ENCODE measurements around the gene TBC1D14. TPM values are rescaled to one million over a fixed set of nuclear protein-coding genes. Genes with fewer than 3 reads are reported as not detected.

Gene TBC1D14
- total RNA-seq, 1 experiment from 2014 or later, result 35.2 TPM

DNA sequence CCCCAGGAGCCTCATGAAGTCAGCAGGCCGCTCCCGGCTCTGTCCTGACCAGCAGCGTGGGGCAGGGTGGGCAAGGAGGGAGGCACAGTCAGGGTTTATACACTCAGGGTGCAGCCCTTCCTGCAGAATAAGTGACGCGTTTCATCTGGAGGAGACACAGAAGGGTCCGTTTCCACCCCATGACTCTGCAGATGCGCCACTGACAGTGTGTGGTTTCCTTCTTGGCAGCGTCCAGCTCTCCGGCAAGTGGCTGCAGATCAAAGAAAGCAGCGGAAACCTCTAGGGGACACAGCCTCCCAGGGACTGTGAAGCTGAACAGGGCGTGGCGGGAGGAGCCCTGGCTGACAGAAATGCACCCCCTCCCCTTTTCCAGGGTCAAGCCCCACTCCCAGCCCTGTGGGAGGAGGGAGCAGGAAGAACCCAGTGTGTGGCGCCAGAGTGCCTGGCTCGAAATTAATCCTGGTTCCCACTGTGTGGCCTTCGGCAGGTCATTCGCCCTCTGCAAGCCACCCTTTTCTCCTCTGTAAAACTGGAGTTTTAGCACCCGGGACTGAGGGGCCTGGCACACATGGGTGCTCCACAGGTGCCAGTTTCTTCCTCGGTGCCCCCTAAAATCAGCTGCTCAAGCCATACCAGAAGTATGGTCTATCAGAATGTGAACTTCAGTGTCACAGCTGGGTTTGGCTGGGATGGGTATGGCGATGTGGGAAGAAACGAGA is 17.3 kb upstream of the TBC1D14 start:
- no peaks in the 10 kb centered on the region for H3K9me2 ChIP-seq (replicated peaks; ENCODE audit: insufficient read depth, low read length)
- no peaks in the 10 kb centered on the region for H3K9me3 ChIP-seq (ENCODE audit: low read length)
- H3K4me1 ChIP-seq (ENCODE audit: low read length), result no peaks in the 10 kb centered on the region
- no peak overlapping the region for H3K4me2 ChIP-seq (ENCODE audit: low read depth, low read length, poor library complexity, severe bottlenecking)
- no peaks in the 10 kb centered on the region for H3K27me3 ChIP-seq (ENCODE audit: low read length)
- no peaks in the 10 kb centered on the region; the same call in 1 of the 2 replicates for H3K36me3 ChIP-seq (ENCODE audit: insufficient read depth, low read length)
- no peaks in the 10 kb centered on the region for H4K20me1 ChIP-seq (ENCODE audit: insufficient read depth, low read depth, low read length)
- no peak overlapping the region for H3K9ac ChIP-seq (ENCODE audit: low read length)
- no peak overlapping the region for H3K4me3 ChIP-seq (ENCODE audit: low read length)
- H3K79me2 ChIP-seq (ENCODE audit: low read length), result no peaks in the 10 kb centered on the region
- DNase-seq, result no peak
- no peak overlapping the region for H3K27ac ChIP-seq (ENCODE audit: low read length)
- no peak overlapping the region for H2AFZ ChIP-seq (ENCODE audit: low read length)

DNA sequence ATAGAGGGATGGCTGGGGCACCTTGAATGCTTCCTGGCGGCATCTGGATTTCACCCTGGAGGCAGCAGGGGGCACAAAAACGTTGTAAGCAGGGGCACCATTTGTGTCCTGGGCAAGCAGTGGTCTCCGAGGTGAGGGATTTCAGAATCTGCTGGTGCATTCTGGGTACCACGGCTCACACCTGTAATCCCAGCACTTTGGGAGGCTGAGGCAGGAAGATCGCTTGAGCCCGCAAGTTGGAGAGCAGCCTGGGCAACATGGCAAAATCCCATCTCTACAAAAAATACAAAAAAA is 16.8 kb upstream of the TBC1D14 start:
- Histone ChIP-seq H3K79me2 (ENCODE audit: low read length) (no peaks in the 10 kb centered on the region), H3K27me3 (ENCODE audit: low read length) (no peaks in the 10 kb centered on the region), H3K9ac (ENCODE audit: low read length) (no peak overlapping the region), H3K4me1 (ENCODE audit: low read length) (no peaks in the 10 kb centered on the region), H3K36me3 (ENCODE audit: insufficient read depth, low read length) (no peaks in the 10 kb centered on the region; the same call in 1 of the 2 replicates), H4K20me1 (ENCODE audit: insufficient read depth, low read depth, low read length) (no peaks in the 10 kb centered on the region), H3K9me2 (replicated peaks; ENCODE audit: insufficient read depth, low read length) (no peaks in the 10 kb centered on the region), H3K9me3 (ENCODE audit: low read length) (no peaks in the 10 kb centered on the region), H3K27ac (ENCODE audit: low read length) (no peak overlapping the region), H3K4me2 (ENCODE audit: low read depth, low read length, poor library complexity, severe bottlenecking) (no peak overlapping the region), H2AFZ (ENCODE audit: low read length) (no peak overlapping the region), H3K4me3 (ENCODE audit: low read length) (no peak overlapping the region)
- no peak for DNase-seq

DNA sequence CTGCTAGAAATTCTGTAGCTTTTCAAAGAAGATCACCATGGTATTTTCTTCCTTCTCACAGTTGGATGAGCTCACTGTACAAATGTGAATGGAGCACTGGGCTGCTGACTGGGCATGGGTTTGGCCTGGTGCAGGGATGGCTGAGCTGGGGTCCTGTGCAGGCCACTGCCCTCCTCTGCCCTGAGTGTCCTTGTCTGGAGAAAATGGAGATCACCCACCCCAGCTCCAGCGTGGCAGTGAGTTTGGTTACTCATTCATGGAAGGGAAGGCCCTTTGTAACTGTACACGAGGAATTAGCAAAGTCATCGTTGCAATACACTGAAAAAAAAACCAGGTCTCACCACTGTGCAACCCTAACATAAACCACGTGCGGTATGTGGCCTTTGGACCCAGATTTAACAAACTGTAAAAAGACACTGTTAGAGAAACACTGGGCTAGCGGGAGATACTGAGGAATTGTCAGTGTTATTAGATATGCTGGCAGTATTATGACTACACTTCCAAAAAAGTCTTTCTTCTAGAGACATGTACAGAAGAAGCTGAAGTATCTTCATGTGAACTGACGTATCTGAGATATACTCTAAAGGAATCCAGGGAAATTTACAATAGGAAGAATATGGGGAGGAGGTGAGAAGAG is 16.1 kb upstream of the TBC1D14 start:
- no peak for DNase-seq
- no peak overlapping the region for H3K9ac ChIP-seq (ENCODE audit: low read length)

DNA sequence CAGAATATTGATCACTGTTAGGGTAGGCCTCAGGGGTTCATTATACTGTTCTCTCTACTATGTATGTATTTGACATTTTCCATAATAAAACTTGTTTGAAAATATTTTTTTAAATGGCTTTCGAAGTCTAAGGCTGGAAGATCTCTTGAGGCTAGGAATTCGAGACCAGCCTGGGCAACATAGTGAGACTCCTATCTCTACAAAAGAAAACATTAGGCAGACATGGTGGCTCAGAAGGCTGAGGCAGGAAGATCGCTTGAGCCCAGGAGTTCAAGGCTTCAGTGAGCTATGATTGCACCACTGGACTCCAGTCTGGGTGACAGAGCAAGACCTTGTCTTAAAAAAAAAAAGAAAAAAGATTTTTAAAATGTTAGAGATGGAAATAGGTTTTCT is 15.5 kb upstream of the TBC1D14 start:
- Histone ChIP-seq H3K4me1 (ENCODE audit: low read length) (peaks cover 3% of the 10 kb centered on the region; the same call in 1 of the 2 replicates), H2AFZ (ENCODE audit: low read length) (no peak overlapping the region), H4K20me1 (ENCODE audit: insufficient read depth, low read depth, low read length) (no peaks in the 10 kb centered on the region), H3K79me2 (ENCODE audit: low read length) (no peaks in the 10 kb centered on the region), H3K4me3 (ENCODE audit: low read length) (no peak overlapping the region), H3K27ac (ENCODE audit: low read length) (no peak overlapping the region), H3K4me2 (ENCODE audit: low read depth, low read length, poor library complexity, severe bottlenecking) (no peak overlapping the region), H3K27me3 (ENCODE audit: low read length) (no peaks in the 10 kb centered on the region), H3K9me2 (replicated peaks; ENCODE audit: insufficient read depth, low read length) (no peaks in the 10 kb centered on the region), H3K9me3 (ENCODE audit: low read length) (no peaks in the 10 kb centered on the region), H3K36me3 (ENCODE audit: insufficient read depth, low read length) (no peaks in the 10 kb centered on the region; the same call in 1 of the 2 replicates), H3K9ac (ENCODE audit: low read length) (no peak overlapping the region)
- no peak for DNase-seq

More for the DNA sequence above, 16.1 kb upstream of the TBC1D14 start:
- no peaks in the 10 kb centered on the region for H3K9me2 ChIP-seq (replicated peaks; ENCODE audit: insufficient read depth, low read length)
- H2AFZ ChIP-seq (ENCODE audit: low read length), result no peak overlapping the region
- H4K20me1 ChIP-seq (ENCODE audit: insufficient read depth, low read depth, low read length), result no peaks in the 10 kb centered on the region
- no peaks in the 10 kb centered on the region; the same call in 1 of the 2 replicates for H3K36me3 ChIP-seq (ENCODE audit: insufficient read depth, low read length)
- H3K4me2 ChIP-seq (ENCODE audit: low read depth, low read length, poor library complexity, severe bottlenecking), result no peak overlapping the region
- H3K4me3 ChIP-seq (ENCODE audit: low read length), result no peak overlapping the region
- no peak overlapping the region for H3K27ac ChIP-seq (ENCODE audit: low read length)
- no peaks in the 10 kb centered on the region for H3K79me2 ChIP-seq (ENCODE audit: low read length)
- H3K27me3 ChIP-seq (ENCODE audit: low read length), result no peaks in the 10 kb centered on the region
- no peaks in the 10 kb centered on the region for H3K9me3 ChIP-seq (ENCODE audit: low read length)
- no peaks in the 10 kb centered on the region for H3K4me1 ChIP-seq (ENCODE audit: low read length)

DNA sequence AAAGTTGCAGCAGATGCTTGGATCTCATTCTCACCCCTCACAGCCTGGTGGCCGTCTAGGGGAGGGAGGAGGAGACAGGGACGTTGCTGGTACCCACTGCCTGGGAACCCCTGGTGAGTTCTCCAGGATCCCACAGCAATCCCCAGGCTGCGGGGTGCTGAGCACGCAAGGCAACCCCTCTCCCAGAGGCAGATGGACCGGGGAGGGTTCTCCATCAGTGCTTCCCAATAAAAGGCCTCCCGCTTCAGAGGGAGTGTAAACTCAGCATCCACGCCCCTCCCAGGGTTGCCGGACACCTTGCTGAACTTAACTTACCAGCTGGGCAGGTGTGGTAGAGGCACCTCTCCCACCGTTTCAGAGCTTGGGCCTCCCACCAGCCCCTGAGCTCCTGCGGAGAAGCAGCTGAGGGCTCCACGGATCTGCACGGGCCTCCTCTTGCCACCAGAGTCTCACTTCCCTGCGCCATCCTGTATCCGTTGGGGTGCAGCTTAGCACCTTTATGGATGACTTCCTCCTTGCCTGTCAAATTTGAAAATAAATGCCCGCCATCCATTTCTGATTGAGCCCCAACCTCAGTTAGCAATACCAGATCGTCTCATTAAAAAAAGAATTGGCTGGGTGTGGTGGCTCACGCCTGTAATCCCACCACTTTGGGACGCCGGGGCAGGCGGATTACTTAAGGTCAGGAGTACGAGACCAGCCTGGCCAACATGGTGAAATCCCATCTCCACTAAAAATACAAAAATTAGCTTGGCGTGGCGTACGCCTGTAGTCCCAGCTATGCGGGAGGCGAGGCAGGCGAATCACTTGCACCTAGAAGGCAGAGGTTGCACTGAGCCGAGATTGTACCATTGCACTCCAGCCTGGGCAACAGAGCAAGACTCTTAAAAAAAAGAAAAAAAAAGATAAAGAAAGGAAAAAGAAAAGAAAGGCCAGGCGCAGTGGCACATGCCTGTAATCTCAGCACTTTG is 14.8 kb upstream of the TBC1D14 start:
- no peak for DNase-seq
- H2AFZ ChIP-seq (ENCODE audit: low read length), result no peak overlapping the region
- H3K9ac ChIP-seq (ENCODE audit: low read length), result no peak overlapping the region
- H4K20me1 ChIP-seq (ENCODE audit: insufficient read depth, low read depth, low read length), result no peaks in the 10 kb centered on the region
- H3K4me3 ChIP-seq (ENCODE audit: low read length), result no peak overlapping the region
- no peaks in the 10 kb centered on the region for H3K79me2 ChIP-seq (ENCODE audit: low read length)
- no peaks in the 10 kb centered on the region for H3K27me3 ChIP-seq (ENCODE audit: low read length)
- no peaks in the 10 kb centered on the region for H3K9me3 ChIP-seq (ENCODE audit: low read length)
- H3K4me1 ChIP-seq (ENCODE audit: low read length), result peaks cover 3% of the 10 kb centered on the region; the same call in 1 of the 2 replicates
- H3K9me2 ChIP-seq (replicated peaks; ENCODE audit: insufficient read depth, low read length), result no peaks in the 10 kb centered on the region
- H3K27ac ChIP-seq (ENCODE audit: low read length), result no peak overlapping the region
- no peaks in the 10 kb centered on the region; the same call in 1 of the 2 replicates for H3K36me3 ChIP-seq (ENCODE audit: insufficient read depth, low read length)
- H3K4me2 ChIP-seq (ENCODE audit: low read depth, low read length, poor library complexity, severe bottlenecking), result no peak overlapping the region

DNA sequence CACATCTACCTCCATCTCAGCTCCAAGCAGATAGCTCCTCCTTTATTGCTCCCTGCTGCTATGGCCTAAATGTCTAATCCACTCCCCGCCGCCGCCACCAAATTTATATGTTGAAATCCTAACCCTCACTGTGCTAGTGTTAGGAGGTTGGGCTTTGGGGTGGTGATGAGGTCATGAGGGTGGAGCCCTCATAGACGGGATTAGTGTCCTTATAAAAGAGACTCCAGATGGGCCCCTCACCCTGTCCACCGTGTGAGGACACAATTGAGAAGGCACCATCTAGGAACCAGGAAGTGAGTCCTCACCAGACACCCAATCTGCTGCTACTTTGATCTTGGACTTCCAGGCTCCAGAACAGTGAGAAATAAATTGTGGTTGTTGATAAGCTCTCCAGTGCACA is 13.6 kb upstream of the TBC1D14 start:
- Histone ChIP-seq H3K4me2 (ENCODE audit: low read depth, low read length, poor library complexity, severe bottlenecking) (no peak overlapping the region), H2AFZ (ENCODE audit: low read length) (no peak overlapping the region), H3K4me3 (ENCODE audit: low read length) (no peak overlapping the region), H3K9me3 (ENCODE audit: low read length) (no peaks in the 10 kb centered on the region), H3K4me1 (ENCODE audit: low read length) (peaks cover 3% of the 10 kb centered on the region; the same call in 1 of the 2 replicates), H3K9me2 (replicated peaks; ENCODE audit: insufficient read depth, low read length) (no peaks in the 10 kb centered on the region), H3K27me3 (ENCODE audit: low read length) (no peaks in the 10 kb centered on the region), H3K27ac (ENCODE audit: low read length) (no peak overlapping the region), H3K36me3 (ENCODE audit: insufficient read depth, low read length) (no peaks in the 10 kb centered on the region), H4K20me1 (ENCODE audit: insufficient read depth, low read depth, low read length) (no peaks in the 10 kb centered on the region), H3K79me2 (ENCODE audit: low read length) (no peaks in the 10 kb centered on the region), H3K9ac (ENCODE audit: low read length) (no peak overlapping the region)
- no peak for DNase-seq

DNA sequence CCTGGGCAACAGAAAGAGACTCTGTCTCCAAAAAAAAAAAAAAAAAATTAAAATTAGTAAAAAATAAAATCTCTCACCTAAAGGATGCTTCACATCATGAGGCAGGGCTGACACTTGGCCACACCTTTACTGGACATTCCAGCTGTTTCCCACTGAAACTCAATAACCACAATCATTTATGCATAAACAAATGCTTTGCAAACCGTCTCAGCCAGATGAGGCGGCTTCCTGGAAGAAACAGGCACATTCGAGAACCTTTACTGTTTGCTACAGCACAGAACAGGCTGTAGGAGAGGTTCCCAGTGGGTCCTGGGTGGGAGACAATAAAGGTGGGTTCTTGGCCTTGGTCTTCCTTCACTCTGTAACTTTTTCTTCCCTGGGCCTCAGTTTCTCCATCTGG is 10.9 kb upstream of the TBC1D14 start:
- H3K9me2 ChIP-seq (replicated peaks; ENCODE audit: insufficient read depth, low read length), result no peaks in the 10 kb centered on the region
- peaks cover 3% of the 10 kb centered on the region; the same call in 1 of the 2 replicates for H3K4me1 ChIP-seq (ENCODE audit: low read length)
- no peaks in the 10 kb centered on the region for H3K9me3 ChIP-seq (ENCODE audit: low read length)
- H3K27me3 ChIP-seq (ENCODE audit: low read length), result no peaks in the 10 kb centered on the region
- no peak overlapping the region for H2AFZ ChIP-seq (ENCODE audit: low read length)
- no peak overlapping the region; the same call in 1 of the 2 replicates for H3K9ac ChIP-seq (ENCODE audit: low read length)
- DNase-seq, result no peak
- H3K36me3 ChIP-seq (ENCODE audit: insufficient read depth, low read length), result no peaks in the 10 kb centered on the region
- H3K4me3 ChIP-seq (ENCODE audit: low read length), result no peak overlapping the region
- H3K27ac ChIP-seq (ENCODE audit: low read length), result no peak overlapping the region
- H3K4me2 ChIP-seq (ENCODE audit: low read depth, low read length, poor library complexity, severe bottlenecking), result no peak overlapping the region
- H3K79me2 ChIP-seq (ENCODE audit: low read length), result no peaks in the 10 kb centered on the region
- H4K20me1 ChIP-seq (ENCODE audit: insufficient read depth, low read depth, low read length), result no peaks in the 10 kb centered on the region

Measured in Karpas-422 (cell line).